Measurements from ENCODE around the gene CEP72.

Gene CEP72

GRCh38 chr5:640461-641330 is 28.6 kb downstream of the CEP72 start:
- no peak for DNase-seq

- no peak for DNase-seq
Observed at GRCh38 chr5:641331-641765, 29.2 kb downstream of the CEP72 start.

- no peak for DNase-seq
Observed at GRCh38 chr5:642481-642880, 30.3 kb downstream of the CEP72 start.

- no peak for DNase-seq
Observed at GRCh38 chr5:643351-643801, 31.2 kb downstream of the CEP72 start.

GRCh38 chr5:643811-644271 is 31.7 kb downstream of the CEP72 start:
- DNase-seq: no peak

GRCh38 chr5:644509-644908 is 32.4 kb downstream of the CEP72 start:
- no peak for DNase-seq

- DNase-seq: no peak
Observed at GRCh38 chr5:644971-645370, 32.8 kb downstream of the CEP72 start.

GRCh38 chr5:645421-645820 is 33.3 kb downstream of the CEP72 start:
- no peak for DNase-seq

GRCh38 chr5:646396-647201 is 34.5 kb downstream of the CEP72 start:
- no peak for DNase-seq

GRCh38 chr5:647311-647710 is 35.2 kb downstream of the CEP72 start:
- no peak for DNase-seq

- no peak for DNase-seq
Observed at GRCh38 chr5:647727-648126, 35.6 kb downstream of the CEP72 start.

GRCh38 chr5:651296-652022 is 39.3 kb downstream of the CEP72 start:
- no peak for DNase-seq

- no peak for DNase-seq
Observed at GRCh38 chr5:652023-652515, 39.9 kb downstream of the CEP72 start.

GRCh38 chr5:652773-653350 is 40.7 kb downstream of the CEP72 start:
- peak; percentile 47 for DNase-seq

- no peak for DNase-seq
Observed at GRCh38 chr5:654071-654778, 42.1 kb downstream of the CEP72 start.

GRCh38 chr5:655406-655805 is 43.3 kb downstream of the CEP72 start:
- no peak for DNase-seq

GRCh38 chr5:657570-657969 is 45.4 kb downstream of the CEP72 start:
- DNase-seq: no peak

GRCh38 chr5:658103-658502 is 46.0 kb downstream of the CEP72 start:
- no peak for DNase-seq

GRCh38 chr5:659496-660263 is 47.5 kb downstream of the CEP72 start:
- no peak for DNase-seq

- DNase-seq: no peak
Observed at GRCh38 chr5:660491-661030, 48.4 kb downstream of the CEP72 start.

All from NCI-H146 (cell line).